Mesenchymal stem cell (in vitro differentiated cells and primary cell): ENCODE results near the gene FKBP8.

ENCODE experiments used
- DNase-seq: peaks from one replicate; pipeline ENCODE4 v3.0.0-alpha.2; 2013
- H2AFZ ChIP-seq: one replicate; pipeline ENCODE4 v1.6.1; 2013; ENCODE audit warnings: low read depth, mild to moderate bottlenecking, control low read depth, inconsistent platforms, low read length, moderate library complexity
- H2AK5ac ChIP-seq: 2 replicates; pipeline ENCODE4 v1.6.1; 2013; ENCODE audit warnings: low read length, moderate library complexity, mild to moderate bottlenecking, inconsistent platforms; ENCODE audit not compliant: severe bottlenecking
- H2BK120ac ChIP-seq: one replicate; pipeline ENCODE4 v1.6.1; 2013; ENCODE audit warnings: low read depth, mild to moderate bottlenecking, inconsistent platforms, low read length, moderate library complexity
- H2BK12ac ChIP-seq, 2 experiments: one replicate each; pipeline ENCODE4 v1.6.1; 2013; ENCODE audit warnings: inconsistent platforms in 2 of 2, low read length in 2 of 2, mild to moderate bottlenecking in 2 of 2, moderate library complexity in 2 of 2, control low read depth in 1 of 2
- H2BK15ac ChIP-seq: one replicate; pipeline ENCODE4 v1.6.1; 2013; ENCODE audit warnings: mild to moderate bottlenecking, low read depth, inconsistent platforms; ENCODE audit not compliant: poor library complexity, severe bottlenecking
- H2BK5ac ChIP-seq: 2 replicates; pipeline ENCODE4 v1.6.1; 2013; ENCODE audit warnings: low read depth, mild to moderate bottlenecking, low read length, control low read depth, inconsistent platforms; ENCODE audit not compliant: poor library complexity, severe bottlenecking
- H3K14ac ChIP-seq, 2 experiments: one replicate each; pipeline ENCODE4 v1.6.1; 2013; ENCODE audit warnings: inconsistent platforms in 2 of 2, low read length in 2 of 2, control low read depth in 1 of 2, mild to moderate bottlenecking in 1 of 2, moderate library complexity in 1 of 2
- H3K18ac ChIP-seq, 2 experiments: one replicate each; pipeline ENCODE4 v1.6.1; 2013; ENCODE audit warnings: inconsistent platforms in 2 of 2, low read length in 2 of 2, control low read depth in 1 of 2, low read depth in 1 of 2, mild to moderate bottlenecking in 1 of 2
- H3K23ac ChIP-seq, 2 experiments: one replicate each; pipeline ENCODE4 v1.6.1; 2013; ENCODE audit warnings: inconsistent platforms in 2 of 2, low read length in 2 of 2, mild to moderate bottlenecking in 2 of 2, moderate library complexity in 2 of 2, control low read depth in 1 of 2
- H3K27ac ChIP-seq: 2 replicates; pipeline ENCODE4 v1.5.1; 2013; ENCODE audit warnings: mild to moderate bottlenecking, moderate library complexity, low read length, control low read depth, inconsistent platforms; ENCODE audit not compliant: poor library complexity, severe bottlenecking
- H3K27me3 ChIP-seq, 2 experiments: 2 replicates each; pipeline versions ENCODE4 v1.6.1 to v1.7.0; 2013; ENCODE audit warnings: low read length in 2 of 2, mild to moderate bottlenecking in 2 of 2, moderate library complexity in 2 of 2, control low read depth in 1 of 2, inconsistent platforms in 1 of 2; ENCODE audit not compliant: control insufficient read depth in 1 of 2, insufficient read depth in 1 of 2
- H3K36me3 ChIP-seq, 2 experiments: 2 replicates each; pipeline versions ENCODE4 v1.6.1 to v1.7.0; 2013; ENCODE audit warnings: low read length in 2 of 2, control low read depth in 1 of 2, inconsistent platforms in 1 of 2, low read depth in 1 of 2, mild to moderate bottlenecking in 1 of 2; ENCODE audit not compliant: insufficient read depth in 2 of 2, control insufficient read depth in 1 of 2
- H3K4ac ChIP-seq, 2 experiments: one replicate each; pipeline ENCODE4 v1.6.1; 2013; ENCODE audit warnings: inconsistent platforms in 2 of 2, low read length in 2 of 2, mild to moderate bottlenecking in 2 of 2, moderate library complexity in 2 of 2, control low read depth in 1 of 2, low read depth in 1 of 2
- H3K4me1 ChIP-seq: 2 replicates; pipeline ENCODE4 v1.6.1; 2013; ENCODE audit warnings: low read depth, low read length, control low read depth; ENCODE audit not compliant: control insufficient read depth, insufficient read depth
- H3K4me2 ChIP-seq: 2 replicates; pipeline ENCODE4 v1.6.1; 2013; ENCODE audit warnings: low read length, mild to moderate bottlenecking, inconsistent platforms; ENCODE audit not compliant: poor library complexity, severe bottlenecking
- H3K4me3 ChIP-seq, 2 experiments: 2 replicates each; pipeline versions ENCODE4 v1.5.1 to v1.7.0; 2013; ENCODE audit warnings: low read length in 2 of 2, mild to moderate bottlenecking in 2 of 2, control low read depth in 1 of 2, low read depth in 1 of 2; ENCODE audit not compliant: insufficient read depth in 1 of 2
- H3K79me1 ChIP-seq: replicated peaks from 2 replicates; pipeline ENCODE4 v1.6.1; 2013; ENCODE audit warnings: mild to moderate bottlenecking, control low read depth, low read length, inconsistent platforms; ENCODE audit not compliant: poor library complexity, severe bottlenecking
- H3K9ac ChIP-seq: 2 replicates; pipeline ENCODE4 v1.7.0; 2013; ENCODE audit warnings: mild to moderate bottlenecking, low read length, moderate library complexity
- H3K9me3 ChIP-seq: 2 replicates; pipeline ENCODE4 v1.7.0; 2013; ENCODE audit warnings: mild to moderate bottlenecking, low read length; ENCODE audit not compliant: control insufficient read depth
- H4K8ac ChIP-seq: one replicate; pipeline ENCODE4 v1.6.1; 2013; ENCODE audit warnings: inconsistent platforms, mild to moderate bottlenecking, low read length, moderate library complexity
- H4K91ac ChIP-seq: one replicate; pipeline ENCODE4 v1.6.1; 2013; ENCODE audit warnings: mild to moderate bottlenecking, low read length, inconsistent platforms
- WGBS: methylation state at CpG from one replicate; pipeline ENCODE4 v1.1.7; 2013; ENCODE audit warnings: mixed read lengths; 5-methylcytosine and 5-hydroxymethylcytosine counted together

Gene FKBP8

GRCh38 chr19:18543814-18544475, 572 bp upstream of the FKBP8 start:
- Histone ChIP-seq H3K23ac (no peak overlapping the region), H3K27ac (no peak overlapping the region), H2AK5ac (no peak overlapping the region), H3K4me2 (peak overlapping the region; percentile 88), H3K36me3 (peaks cover 22 to 24% of the 10 kb centered on the region in 2 experiments), H4K8ac (peak overlapping the region; percentile 100), H2BK5ac (no peak overlapping the region), H2BK15ac (peak overlapping the region; percentile 23), H3K14ac (no peak overlapping the region), H3K4me1 (peaks cover 11% of the 10 kb centered on the region), H3K9me3 (no peaks in the 10 kb centered on the region), H2BK120ac (peak overlapping the region; percentile 73), H3K9ac (peak overlapping the region; percentile 82), H4K91ac (peak overlapping the region; percentile 92), H3K79me1 (peaks cover 21% of the 10 kb centered on the region), H2BK12ac (peak overlapping the region in 1 of 2 experiments; percentile 97), H3K4me3 (peak overlapping the region; percentile 52 to 79), H2AFZ (peak overlapping the region; percentile 43), H3K27me3 (no peaks in the 10 kb centered on the region), H3K4ac (peak overlapping the region in 1 of 2 experiments; percentile 33), H3K18ac (peak overlapping the region; percentile 64 to 75)
- peak; percentile 84 for DNase-seq
- 11% methylated on average over 11 of the region's 12 CpGs for WGBS

- H3K4me2 ChIP-seq, result peak overlapping the region; percentile 80
- peak overlapping the region; percentile 14 for H2AK5ac ChIP-seq
- peak overlapping the region in 1 of 2 experiments; percentile 62 for H3K4ac ChIP-seq
- H3K4me1 ChIP-seq, result peaks cover 11% of the 10 kb centered on the region
- no peaks in the 10 kb centered on the region for H3K9me3 ChIP-seq
- peak overlapping the region in 1 of 2 experiments; percentile 50 for H3K14ac ChIP-seq
- H4K91ac ChIP-seq, result peak overlapping the region; percentile 93
- no peak overlapping the region for H2AFZ ChIP-seq
- peak overlapping the region in 1 of 2 experiments; percentile 29 for H3K23ac ChIP-seq
- H3K9ac ChIP-seq, result peak overlapping the region; percentile 92
- peak overlapping the region; percentile 86 to 92 for H3K4me3 ChIP-seq
- H3K18ac ChIP-seq, result peak overlapping the region; percentile 44 to 73
- 29% methylated on average over 11 of the region's 11 CpGs for WGBS
- H2BK12ac ChIP-seq, result no peak overlapping the region
- H2BK5ac ChIP-seq, result no peak overlapping the region
- no peak overlapping the region for H2BK15ac ChIP-seq
- H3K27me3 ChIP-seq, result no peaks in the 10 kb centered on the region
- H3K27ac ChIP-seq, result peak overlapping the region; percentile 1
- peaks cover 28% of the 10 kb centered on the region for H3K79me1 ChIP-seq
- peak overlapping the region; percentile 47 for H4K8ac ChIP-seq
- no peak for DNase-seq
- H3K36me3 ChIP-seq, result peaks cover 35 to 37% of the 10 kb centered on the region in 2 experiments
- H2BK120ac ChIP-seq, result peak overlapping the region; percentile 99
Observed at GRCh38 chr19:18541992-18542940, 1.1 kb downstream of the FKBP8 start.

- H3K18ac ChIP-seq, result no peak overlapping the region
- H2AFZ ChIP-seq, result no peak overlapping the region
- H2BK15ac ChIP-seq, result peak overlapping the region; percentile 12
- peak overlapping the region in 1 of 2 experiments; percentile 18 for H3K4ac ChIP-seq
- no peak overlapping the region for H3K23ac ChIP-seq
- peak overlapping the region; percentile 93 for H4K91ac ChIP-seq
- peak overlapping the region; percentile 66 for H4K8ac ChIP-seq
- H3K79me1 ChIP-seq, result peaks cover 31% of the 10 kb centered on the region
- H3K14ac ChIP-seq, result no peak overlapping the region
- H2BK12ac ChIP-seq, result no peak overlapping the region
- no peaks in the 10 kb centered on the region for H3K27me3 ChIP-seq
- no peak overlapping the region for H2BK5ac ChIP-seq
- peak; percentile 32 for DNase-seq
- no peak overlapping the region for H2AK5ac ChIP-seq
- WGBS, result 90% methylated on average over 14 of the region's 21 CpGs
- peaks cover 11% of the 10 kb centered on the region for H3K4me1 ChIP-seq
- H3K9me3 ChIP-seq, result no peaks in the 10 kb centered on the region
- H3K4me3 ChIP-seq, result peak overlapping the region in 1 of 2 experiments; percentile 92
- no peak overlapping the region for H3K27ac ChIP-seq
- no peak overlapping the region for H2BK120ac ChIP-seq
- peaks cover 44 to 46% of the 10 kb centered on the region in 2 experiments for H3K36me3 ChIP-seq
- H3K9ac ChIP-seq, result peak overlapping the region; percentile 92
- no peak overlapping the region for H3K4me2 ChIP-seq
Observed at GRCh38 chr19:18541258-18541991, 1.9 kb downstream of the FKBP8 start.
